Stimulated activated CD8-positive, alpha-beta memory T cell treated with anti-CD3 and anti-CD28 coated beads, Interleukin-4, amount 100 ng/mL, for 24 hours (primary cell): ENCODE data around the gene EVC2.
"Not testable (repeated sequence)": the region's sequence is repeated elsewhere in the genome, so short reads cannot be mapped to it uniquely, and the experiment has no call there.

Experiments used
- DNase-seq: peaks from one replicate; pipeline ENCODE4 v3.0.0-alpha.2; 2020; ENCODE audit warnings: low read depth

Gene EVC2

DNA sequence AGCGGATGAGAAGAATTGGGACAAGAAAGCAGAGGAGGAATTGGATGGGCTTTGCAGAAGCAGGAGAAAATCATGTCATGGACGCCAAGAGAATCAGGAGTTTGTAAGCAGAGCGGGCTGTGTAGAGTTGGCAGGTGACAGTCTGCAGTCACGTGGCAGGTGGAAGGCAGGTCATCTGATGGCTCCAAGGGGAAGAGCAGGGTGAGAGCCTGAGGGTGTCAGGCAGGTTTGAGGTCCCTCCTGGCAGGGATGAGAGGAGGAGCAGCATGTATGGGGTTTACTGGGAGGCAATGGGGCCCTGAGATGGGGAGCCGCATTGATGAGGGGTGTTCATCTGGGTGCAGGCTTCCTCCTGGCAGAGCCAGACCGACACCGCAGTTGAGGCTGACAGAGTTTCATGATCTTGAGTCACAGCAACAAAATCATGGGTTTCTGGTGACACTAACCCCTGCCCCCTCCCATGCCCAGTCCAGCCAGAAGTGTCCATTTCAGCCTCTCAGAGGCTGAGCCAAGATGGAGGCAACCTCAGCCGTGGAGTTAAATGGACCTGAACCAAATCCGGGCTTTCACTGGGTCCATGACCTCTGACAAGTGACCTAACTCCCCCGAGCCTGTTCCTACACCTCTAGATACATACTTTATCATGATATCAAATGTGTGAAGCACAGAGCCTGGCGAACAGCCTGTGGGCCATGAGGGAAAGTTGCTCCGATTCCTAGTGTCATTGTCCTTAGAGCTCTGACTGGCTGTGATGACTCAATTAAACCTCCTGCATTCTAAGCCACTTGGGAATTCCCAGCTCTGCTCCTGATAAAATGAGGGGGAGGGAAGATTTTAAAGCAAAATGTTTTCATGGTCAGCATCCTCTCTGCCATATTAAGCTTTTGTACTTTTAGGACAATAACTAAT lies 38.7 kb upstream of the EVC2 start:
- no peak for DNase-seq

DNA sequence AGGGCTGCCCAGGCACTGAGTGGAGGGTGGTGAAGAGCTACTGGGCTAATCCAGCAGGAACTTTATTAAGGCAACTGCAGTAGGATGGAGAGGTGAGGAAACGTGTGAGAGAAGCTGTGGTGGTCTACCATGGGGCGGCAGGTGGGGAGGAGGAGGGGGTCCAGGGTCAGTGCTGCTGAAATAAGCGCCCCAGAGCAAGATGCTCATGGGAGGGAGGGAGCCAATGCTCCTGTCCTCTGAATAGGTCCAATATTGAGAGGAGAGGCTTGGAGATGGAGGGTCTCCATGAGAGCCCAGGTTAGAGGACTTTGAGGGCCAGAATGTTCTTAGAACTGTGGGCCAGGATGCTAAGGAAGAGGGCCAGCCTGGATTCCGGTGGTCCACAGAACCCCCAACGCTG lies 37.9 kb upstream of the EVC2 start:
- no peak for DNase-seq

DNA sequence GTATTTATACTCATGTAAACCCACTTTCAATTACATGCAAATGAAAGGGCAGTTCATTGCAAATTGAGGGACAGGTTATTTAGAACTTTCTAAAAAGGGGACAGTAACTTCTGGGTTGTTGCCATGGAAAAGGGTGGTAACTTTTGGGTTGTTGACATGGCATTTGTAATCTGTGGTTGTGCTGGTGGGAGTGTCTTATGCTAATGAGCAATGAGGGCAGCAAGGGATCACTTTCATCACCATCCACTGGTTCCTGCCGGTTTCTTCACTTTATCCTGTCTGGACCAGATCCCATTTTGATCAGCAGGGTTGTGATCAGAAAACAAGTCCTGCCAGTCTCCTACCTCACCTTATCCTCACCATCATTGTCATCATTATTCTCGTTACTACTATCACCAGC lies 34.6 kb upstream of the EVC2 start:
- no peak for DNase-seq

DNA sequence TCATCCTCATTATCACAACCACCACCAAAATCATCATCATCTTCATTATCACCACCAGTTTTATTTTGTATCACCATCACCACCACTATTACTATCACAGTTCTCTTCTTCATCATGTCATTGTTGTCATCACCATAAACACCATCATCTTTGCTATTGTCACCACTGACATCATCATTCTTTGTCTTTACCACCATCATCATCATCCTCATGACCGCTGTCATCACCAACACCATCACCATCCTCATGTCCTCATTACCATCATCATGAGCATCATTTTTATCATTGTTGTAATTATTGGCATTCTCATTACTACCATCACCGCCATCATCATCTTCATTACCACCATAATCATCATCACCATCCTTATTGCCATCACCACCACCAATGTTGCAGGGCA lies 34.0 kb upstream of the EVC2 start:
- no peak for DNase-seq

DNA sequence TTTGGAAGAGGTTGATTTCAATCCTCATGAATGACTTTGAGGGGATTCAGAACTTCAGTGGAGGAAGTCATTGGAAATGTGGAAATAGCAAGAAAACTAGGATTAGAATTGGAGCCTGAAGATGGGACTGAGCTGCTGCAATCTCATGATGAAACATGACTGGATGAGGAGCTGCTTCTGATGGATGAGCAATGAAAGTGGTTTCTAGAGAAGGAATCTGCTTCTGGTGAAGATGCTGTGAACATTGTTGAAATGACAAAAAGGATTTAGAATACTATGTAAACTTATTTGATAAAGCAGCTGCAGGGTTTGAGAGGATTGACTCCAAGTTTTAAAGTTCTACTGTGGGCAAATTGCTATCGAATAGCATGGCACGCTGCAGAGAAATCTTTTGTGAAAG lies 29.7 kb upstream of the EVC2 start:
- DNase-seq, result no peak

DNA sequence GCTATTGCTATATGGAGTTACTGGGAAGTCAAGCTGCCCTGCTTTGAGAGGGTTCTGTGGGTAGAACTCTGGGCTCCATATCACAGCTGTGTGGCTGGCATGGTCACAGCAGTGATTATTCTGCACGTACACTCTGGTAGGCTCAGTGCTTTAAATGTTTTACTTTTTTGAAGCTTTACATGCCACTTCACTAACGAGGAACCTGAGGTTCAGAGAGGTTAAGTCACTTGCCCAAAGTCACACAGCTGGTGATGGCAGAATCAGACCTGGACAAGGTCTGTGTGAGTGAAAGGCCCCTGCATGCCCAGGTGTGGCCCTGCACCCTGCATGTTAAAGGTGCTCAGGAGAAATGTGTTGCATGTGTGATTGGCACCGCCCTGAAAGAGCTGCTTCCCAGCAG lies 27.1 kb upstream of the EVC2 start:
- DNase-seq, result no peak

DNA sequence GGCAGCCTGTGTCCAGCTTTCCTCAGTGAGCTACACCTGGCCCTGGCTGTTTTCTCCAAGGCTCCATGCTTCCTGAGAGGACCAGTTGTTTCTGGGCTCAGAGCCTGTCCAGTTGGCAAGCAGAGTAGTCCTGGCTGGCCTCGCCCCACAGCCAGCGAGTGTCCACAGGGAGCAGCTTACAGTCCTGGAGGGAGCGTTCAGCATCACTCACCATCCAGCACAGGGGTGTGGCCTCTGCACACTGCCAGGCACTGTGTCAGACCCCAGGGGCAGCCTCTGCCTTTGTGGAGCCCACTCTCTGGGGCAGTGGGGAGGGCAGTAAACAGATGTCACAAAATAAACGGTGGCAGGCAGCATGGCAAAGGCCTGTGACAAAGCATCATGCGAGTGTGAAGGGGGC lies 26.5 kb upstream of the EVC2 start:
- DNase-seq, result no peak

DNA sequence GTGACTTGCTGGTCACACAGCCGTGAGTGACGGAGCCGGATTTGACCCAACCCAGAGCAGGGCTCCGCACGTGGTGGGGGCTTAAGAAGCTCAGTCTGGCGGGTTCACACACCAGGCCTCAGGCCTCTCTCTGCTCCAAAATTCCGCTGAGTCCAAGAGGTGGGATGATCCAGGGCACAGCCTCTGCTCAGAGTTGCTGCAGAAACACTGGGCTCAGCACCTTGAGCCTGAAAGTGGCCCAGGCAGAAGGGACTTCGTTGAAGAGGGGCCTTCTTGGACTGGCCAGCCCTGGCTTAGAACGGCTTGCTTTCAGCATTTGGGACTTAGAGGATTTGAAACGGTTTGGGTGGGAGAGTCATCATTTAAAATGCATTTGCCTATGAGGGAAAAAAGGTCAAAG lies 23.8 kb upstream of the EVC2 start:
- no peak for DNase-seq

DNA sequence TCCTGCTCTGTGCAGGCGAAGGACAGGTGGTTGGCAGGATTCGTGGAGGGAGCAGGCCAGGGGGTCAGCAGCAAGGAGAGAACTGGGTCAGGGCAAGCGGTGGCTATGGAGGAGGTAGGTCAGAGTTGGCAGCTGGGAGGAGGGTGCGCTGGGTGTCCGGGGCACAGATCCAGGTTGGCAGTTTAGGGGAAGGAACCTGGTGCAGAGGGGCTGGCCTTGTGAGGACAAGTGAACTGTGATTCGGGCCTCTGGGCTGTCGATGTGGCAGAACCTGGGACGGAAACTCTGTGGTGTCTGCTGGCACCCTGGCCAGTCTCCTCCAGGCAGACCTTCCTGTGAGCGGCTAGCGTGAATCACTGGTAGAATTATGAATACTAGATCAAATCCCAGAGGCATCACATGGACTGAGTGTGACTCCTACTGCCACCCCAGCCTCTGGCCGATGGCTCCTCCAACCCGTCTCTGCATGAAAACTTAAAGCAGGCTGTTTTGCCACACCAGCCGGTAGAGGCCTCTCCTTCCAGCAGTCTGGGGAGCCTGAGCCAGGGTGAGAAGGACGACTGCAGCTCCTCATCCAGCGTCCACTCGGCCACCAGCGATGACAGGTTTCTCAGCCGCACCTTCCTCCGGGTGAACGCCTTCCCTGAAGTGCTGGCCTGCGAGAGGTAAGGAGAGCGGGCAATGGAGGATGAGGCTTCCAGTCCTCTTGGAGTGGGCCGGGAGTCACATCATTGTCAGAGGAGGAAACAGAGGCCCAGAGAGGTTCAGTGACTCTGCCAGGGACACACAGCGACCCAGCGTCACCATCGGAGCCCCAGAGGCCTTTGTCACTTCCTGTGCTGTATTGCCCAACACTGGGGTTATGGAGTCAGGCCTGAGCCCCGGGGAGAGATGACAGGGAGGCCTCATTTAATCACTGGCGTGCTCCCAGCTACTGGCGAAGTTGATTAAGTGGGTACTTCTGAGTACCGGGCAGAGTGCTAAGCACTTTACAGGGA lies 22.9 kb upstream of the EVC2 start:
- DNase-seq, result no peak

DNA sequence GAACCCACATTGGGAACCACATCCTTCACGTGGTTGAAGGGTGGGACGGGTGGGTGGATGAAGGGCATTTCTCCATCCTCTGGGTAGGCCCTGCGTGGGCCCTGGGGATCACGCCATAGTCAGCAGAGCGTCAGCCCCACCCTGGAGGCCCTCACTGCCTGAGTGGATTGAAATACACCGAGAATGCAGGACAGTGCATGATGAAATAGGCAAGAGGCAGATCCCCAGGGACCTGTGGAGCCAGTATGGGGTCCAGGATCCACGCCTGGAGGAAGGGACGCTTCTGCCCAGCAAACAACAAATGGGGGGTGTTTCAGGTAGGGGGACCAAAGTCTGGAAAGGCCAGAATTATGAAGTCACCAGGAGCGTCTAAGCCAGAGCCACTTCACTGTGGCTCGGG lies 22.1 kb upstream of the EVC2 start:
- DNase-seq, result no peak

DNA sequence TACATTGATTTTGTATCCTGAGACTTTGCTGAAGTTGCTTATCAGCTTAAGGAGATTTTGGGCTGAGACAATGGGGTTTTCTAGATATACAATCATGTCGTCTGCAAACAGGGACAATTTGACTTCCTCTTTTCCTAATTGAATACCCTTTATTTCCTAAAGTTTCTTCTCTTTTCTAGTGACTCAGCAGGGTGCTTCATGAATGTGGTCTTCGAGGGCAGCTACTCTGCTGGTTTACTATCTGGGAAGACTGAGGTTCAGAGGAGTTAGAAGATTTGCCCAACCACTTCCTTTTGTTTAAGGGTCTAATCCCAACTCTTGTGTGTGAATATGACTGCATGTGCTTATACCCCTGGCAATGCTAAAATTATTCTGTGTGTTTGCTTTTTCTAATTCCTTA lies 20.1 kb upstream of the EVC2 start:
- DNase-seq, result not testable (repeated sequence)

DNA sequence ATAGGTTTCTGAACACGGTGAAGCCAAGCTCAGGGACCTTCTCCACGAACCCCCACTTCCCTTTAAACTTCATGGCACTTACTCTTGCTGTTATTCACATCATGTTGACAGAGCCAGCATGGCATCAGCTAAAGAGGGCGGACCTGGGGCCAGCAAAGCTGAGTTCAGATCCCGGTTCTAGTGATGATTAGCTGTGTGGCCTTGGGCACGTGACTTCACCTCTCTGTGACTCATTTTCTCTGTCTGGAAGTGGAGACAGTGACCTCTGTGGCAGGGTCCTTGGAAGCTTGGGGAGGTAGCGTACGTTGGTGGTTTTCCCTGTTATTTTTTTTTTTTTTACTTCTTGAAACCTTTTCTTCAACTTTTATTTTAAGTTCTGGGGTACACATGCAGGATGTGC lies 16.0 kb upstream of the EVC2 start:
- DNase-seq, result no peak

DNA sequence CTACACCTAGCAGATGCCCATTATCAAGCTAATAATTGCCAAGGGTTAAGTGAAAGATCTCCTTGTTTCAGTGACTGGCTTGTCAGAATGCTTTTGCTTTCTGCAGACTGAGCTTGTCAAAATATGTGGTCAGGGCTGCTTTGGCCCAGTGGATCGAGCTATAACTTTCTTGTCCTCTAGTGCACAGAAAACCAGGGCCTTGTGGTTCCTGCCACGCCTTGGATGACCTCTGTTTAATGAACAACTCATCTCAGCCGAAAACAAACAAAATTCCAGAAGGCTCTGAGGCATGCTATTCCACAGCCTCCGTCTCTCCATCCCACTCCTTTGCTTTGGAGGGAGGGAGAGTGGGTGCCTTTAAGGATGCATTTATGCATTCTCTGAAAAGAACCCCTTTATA lies 14.0 kb upstream of the EVC2 start:
- no peak for DNase-seq

DNA sequence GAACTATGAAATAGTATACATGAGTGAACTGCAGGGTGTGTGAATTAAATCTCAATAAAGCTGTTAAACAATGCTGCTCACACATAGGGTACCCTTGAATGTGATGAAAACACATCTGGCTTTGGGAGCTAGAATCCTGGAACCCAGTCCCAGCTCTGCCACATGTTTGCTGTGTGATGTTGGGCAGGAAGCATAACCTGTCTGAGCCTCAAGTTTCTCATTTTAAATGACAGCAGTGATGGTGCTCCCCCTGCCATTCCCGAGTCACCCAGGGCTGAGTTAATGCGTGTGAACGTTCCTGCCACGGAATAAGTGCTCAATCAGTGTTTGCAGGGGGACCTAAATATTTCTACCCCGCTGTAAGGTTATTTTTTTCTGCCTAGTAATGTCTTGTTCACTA lies 13.6 kb upstream of the EVC2 start:
- no peak for DNase-seq

DNA sequence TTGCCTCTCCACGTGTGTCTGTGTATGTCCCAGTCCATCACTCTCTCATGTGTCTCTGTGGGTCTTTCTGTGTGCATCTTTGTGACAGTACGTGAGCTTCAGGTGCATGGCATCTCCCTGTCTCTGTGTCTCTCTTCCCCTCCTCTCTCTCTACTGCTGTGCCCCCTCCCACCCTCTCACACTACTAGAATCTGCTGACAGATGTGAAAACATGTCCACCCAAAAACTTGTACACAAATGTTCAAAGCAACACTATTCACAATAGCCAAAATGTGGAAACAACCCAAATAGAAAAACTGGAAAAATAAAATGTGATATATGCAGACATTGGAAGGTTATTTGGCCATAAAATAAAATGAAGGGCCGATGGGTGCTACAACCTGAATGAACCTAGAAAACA lies 12.6 kb upstream of the EVC2 start:
- DNase-seq, result no peak

DNA sequence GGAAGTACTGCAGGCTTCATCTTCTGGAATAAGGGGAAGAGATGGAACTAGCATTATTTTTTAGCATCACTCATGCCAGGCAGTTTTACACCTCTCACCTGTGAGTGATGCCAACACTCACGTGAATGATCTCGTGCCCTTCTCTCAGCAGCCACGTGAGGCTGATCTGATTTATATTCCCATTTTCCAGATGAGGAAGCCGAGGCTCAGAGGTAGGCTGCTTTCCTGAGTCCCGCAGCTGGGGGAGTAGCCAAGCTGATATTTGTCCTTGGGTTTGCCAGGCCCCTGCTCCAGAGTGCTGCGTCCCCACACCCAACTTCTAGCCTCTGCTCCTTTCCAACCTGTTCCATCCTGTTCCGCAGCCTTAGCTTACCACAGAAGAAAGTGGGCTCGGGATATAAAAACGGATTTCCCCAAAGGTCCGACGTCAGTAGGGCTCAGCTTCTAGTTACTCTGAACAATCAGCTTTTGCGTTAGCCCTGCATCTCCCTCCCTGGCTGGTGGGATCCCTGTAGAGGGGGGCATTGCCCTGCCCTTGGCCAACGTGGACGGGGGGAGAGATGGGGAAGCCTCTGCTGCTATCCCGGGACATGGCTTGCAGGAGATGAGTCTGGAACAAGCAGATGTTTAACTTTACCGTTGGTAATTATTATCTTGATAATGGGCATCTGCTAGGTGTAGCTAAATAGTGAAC lies 11.9 kb upstream of the EVC2 start:
- DNase-seq, result no peak

DNA sequence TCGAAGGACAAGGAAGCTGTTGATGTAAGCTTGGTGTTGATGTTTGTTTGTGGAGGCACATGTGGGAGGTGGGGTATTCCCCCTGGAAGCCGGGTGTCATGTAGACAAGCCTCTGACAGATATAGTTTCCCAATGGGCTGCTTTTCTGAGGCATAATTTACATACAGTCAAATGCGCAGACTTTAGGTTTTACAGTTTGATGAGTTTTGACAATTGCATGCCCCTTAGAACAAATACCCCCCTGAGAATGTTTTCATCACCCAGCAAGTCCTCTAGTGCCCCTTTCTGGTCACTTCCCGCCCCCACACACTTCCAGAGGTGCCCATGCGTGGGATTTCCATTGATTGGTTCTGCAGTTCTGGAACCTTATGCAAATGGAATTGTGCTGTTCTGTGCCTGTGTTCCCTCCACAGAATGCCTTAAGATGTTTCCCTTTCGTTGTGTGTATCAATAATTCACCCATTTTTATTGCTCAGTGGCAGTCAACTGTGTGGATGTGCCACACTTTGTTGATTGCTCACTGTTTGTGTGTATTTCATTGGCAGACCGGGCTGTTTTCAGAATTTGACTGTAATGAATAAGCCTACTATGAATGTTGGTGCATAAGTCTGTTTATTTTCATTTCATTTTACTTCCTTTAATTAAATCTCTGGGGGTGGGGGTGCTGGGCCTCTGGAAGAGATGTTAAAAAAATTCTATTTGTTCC lies 11.1 kb upstream of the EVC2 start:
- DNase-seq, result no peak

DNA sequence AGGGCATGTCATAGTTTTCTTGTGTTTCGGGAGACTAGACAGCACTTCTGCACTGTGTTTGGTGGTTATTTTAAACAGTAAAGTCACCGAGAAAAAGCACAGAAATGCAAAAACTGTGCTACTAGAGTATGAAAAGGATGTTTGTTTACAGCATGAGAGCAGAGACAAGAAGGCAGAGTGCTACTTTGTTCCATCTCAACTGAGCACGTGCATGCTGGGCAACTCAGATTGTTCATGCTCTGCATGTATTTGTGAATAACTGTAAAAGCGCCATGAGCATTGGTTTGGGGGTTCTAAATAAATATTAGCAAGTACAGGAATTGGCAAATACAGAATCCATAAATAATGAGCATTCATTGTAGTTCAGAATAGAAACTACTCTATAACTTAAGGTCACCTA lies 10.1 kb upstream of the EVC2 start:
- no peak for DNase-seq

DNA sequence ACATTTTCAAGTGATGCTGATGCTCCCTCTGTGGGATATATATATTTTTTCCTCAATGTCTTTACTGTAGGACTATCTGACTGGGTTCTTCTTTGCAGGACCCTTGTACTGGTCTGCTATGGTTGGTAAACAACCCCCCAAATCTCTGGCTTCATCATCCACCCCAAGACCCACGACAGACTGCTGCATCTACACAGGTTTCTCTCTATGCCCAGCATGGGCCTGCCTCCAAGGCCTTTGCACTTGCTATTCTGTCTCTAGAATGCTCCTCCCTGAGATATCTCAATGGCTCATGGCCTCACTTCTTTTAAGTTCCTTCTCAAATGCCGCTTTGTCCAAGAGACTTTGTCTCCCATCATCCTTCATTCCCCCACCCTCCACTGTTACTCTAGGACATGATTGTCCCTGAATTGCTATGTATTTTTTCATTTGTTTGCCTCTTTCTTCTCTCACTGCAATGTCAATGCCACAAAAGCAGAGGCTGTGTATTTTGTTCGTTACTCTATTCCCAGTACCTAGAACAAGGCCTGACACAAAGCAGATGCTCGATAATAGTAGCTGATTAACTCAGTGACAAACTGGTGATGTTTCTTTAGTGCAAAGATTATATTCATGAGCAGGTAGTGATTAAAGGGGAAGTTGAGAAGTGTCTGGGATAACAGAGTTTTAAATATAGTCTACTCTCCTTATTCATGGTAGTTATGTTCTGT lies 9.2 kb upstream of the EVC2 start:
- DNase-seq, result no peak

DNA sequence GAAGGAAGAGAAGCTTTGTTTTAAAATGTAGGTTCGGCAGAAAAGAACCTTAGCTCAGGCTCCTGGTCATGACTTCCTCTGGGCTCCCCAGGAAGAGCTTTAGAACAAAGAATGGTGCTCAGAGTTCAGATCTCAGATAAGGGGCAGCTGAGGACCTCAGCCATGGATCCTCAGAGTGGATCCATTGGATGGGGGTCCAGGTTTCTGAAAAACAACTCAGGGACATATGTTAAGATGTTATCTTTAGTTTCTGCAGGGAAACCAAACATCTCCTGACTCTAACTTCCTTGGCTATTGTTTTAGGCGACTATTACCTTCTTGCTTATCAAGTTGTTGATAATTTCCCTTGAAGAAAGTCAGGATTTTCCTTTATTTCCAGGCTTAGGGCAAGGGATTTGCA lies 8.0 kb upstream of the EVC2 start:
- no peak for DNase-seq

DNA sequence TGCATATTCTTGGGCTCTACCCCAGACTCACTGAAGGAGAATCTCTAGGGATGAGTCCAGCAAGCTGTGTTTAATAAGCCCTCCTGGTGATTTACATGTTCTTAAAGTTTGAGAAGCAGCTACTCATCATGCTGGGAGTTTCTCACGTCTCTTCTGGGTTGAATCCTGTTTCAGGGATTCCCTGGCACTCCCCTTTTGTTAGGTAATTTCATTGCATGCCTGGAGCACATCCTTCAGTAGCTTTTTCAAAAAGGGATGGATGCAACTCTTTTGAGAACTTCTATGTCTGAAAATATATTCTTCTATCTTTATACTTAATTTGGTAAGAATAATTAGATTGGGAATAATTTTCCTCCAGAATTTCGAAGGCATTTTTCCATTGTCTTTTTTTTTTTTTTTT lies 7.0 kb upstream of the EVC2 start:
- no peak for DNase-seq
